ENCODE results near the gene INPP5J. TPM values are rescaled to one million over a fixed set of nuclear protein-coding genes. Genes with fewer than 3 reads are reported as not detected.

The INPP5J gene
- total and polyA plus RNA-seq, 9 of the 15 experiments (the other 6 are each of a cell fraction or from before 2014, with no cell fraction given), result 0.10 to 6.3 (median 4.8) TPM

- TF ChIP-seq VEZF1 (CRISPR knock-in tag; IDR thresholded peaks at IDR 0.05), result 0 out of 2 replicates have a peak, but pooled peaks have one; percentile 24
- 0 out of 2 replicates have a peak, but pooled peaks have one; percentile 23 for TF ChIP-seq TFAP4 (CRISPR knock-in tag; IDR thresholded peaks at IDR 0.05; ENCODE audit: borderline replicate concordance)
- no peak for TF ChIP-seq THAP12 (CRISPR knock-in tag; IDR thresholded peaks at IDR 0.05)
- TF ChIP-seq DACH1 (IDR thresholded peaks at IDR 0.05; ENCODE audit: partially characterized antibody), result no peak
- peak; percentile 47; the same call in 1 of the 2 replicates for TF ChIP-seq MTA3 (IDR thresholded peaks at IDR 0.05; ENCODE audit: borderline replicate concordance)
- TF ChIP-seq CCNT2 (IDR thresholded peaks at IDR 0.05; ENCODE audit: borderline replicate concordance, extremely low read depth, insufficient read length, low read depth, low read length), result peak; percentile 34
- TF ChIP-seq POLR2G (IDR thresholded peaks at IDR 0.05; ENCODE audit: low read depth, low read length), result peak; percentile 95
- no peak for TF ChIP-seq SNAPC5 (CRISPR knock-in tag; IDR thresholded peaks at IDR 0.05)
- TF ChIP-seq POLR2B (IDR thresholded peaks at IDR 0.05; ENCODE audit: low read depth, partially characterized antibody), result peak; percentile 62
- TF ChIP-seq MEIS2 (IDR thresholded peaks at IDR 0.05; ENCODE audit: partially characterized antibody), result no peak
- TF ChIP-seq PTTG1 (tag; IDR thresholded peaks at IDR 0.05; ENCODE audit: low read depth), result no peak
- no peak for TF ChIP-seq ZNF764 (CRISPR knock-in tag; IDR thresholded peaks at IDR 0.05; ENCODE audit: low read depth)
- no peak for TF ChIP-seq ZFP36 (IDR thresholded peaks at IDR 0.05; ENCODE audit: low read depth, low read length, partially characterized antibody)
- no peak for TF ChIP-seq RBM25 (IDR thresholded peaks at IDR 0.05; ENCODE audit: low read depth, low read length, severe bottlenecking)
- TF ChIP-seq CTCF (IDR thresholded peaks at IDR 0.05 in 2 of 3, conservative IDR thresholded peaks at IDR 0.05 in 1 of 3; ENCODE audit: insufficient read depth in 2 of 3, low read depth in 1 of 3, low read length in 3 of 3), result no peak
- no peak for TF ChIP-seq RHOXF2B (CRISPR knock-in tag; conservative IDR thresholded peaks at IDR 0.05)
- TF ChIP-seq POLR2A (conservative IDR thresholded peaks at IDR 0.05), result peak; percentile 79
- peak; percentile 72 for TF ChIP-seq SUPT5H (IDR thresholded peaks at IDR 0.05)
- TF ChIP-seq MNT (conservative IDR thresholded peaks at IDR 0.05), result peak in 1 of 2 experiments; percentile 67; a peak in 2 of 4 replicates
These were observed 41.7 kb upstream of the INPP5J start, which contains the start of gene SMTN (continued) for GRCh38 chr22:31080848-31081649.
